ENCODE measurements around the gene KCNN1.
A peak's percentile ranks its signal among the peaks of the same experiment; 100 is the strongest.
"Not testable (repeated sequence)": the region's sequence is repeated elsewhere in the genome, so short reads cannot be mapped to it uniquely, and the experiment has no call there.

KCNN1 gene

DNA sequence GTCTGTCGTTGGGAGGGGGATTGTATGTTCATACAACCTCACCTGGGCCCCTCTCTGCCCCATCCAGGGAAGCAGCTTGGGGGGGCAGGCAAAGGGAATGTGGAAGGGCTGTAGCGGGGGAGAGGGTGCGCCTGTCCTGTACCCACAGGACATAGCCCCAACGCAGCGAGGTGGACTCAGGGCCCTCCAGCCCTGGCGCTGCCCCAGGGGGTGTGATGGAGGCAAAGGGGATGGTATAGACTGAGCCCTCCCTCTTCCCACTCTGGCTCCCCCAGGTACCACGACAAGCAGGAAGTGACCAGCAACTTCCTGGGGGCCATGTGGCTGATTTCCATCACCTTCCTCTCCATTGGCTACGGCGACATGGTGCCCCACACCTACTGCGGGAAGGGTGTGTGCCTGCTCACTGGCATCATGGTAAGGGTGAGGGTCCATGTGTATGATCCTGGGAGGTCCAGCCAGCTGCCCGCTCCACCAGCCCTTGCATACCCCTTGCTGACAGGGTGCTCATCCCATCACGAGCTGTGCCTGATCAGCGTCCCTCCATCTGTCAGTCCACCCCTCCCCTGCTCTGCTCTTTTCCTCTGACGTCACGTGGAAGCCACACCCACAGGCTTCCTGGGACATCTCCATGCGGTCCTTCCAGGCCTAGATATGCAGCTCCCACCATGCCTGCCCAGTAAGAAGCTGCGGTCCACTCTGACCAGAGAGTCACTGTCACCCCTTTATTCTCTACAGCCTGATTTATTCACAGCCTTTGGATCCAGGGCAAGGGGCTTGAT lies 18.3 kb downstream of the KCNN1 start:
- no peak for DNase-seq (ENCODE audit: low spot score)
- TF ChIP-seq, protein P1, sequence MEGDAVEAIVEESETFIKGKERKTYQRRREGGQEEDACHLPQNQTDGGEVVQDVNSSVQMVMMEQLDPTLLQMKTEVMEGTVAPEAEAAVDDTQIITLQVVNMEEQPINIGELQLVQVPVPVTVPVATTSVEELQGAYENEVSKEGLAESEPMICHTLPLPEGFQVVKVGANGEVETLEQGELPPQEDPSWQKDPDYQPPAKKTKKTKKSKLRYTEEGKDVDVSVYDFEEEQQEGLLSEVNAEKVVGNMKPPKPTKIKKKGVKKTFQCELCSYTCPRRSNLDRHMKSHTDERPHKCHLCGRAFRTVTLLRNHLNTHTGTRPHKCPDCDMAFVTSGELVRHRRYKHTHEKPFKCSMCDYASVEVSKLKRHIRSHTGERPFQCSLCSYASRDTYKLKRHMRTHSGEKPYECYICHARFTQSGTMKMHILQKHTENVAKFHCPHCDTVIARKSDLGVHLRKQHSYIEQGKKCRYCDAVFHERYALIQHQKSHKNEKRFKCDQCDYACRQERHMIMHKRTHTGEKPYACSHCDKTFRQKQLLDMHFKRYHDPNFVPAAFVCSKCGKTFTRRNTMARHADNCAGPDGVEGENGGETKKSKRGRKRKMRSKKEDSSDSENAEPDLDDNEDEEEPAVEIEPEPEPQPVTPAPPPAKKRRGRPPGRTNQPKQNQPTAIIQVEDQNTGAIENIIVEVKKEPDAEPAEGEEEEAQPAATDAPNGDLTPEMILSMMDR (IDR thresholded peaks at IDR 0.05; ENCODE audit: borderline replicate concordance, control extremely low read depth, extremely low read depth, insufficient read depth, missing control alignments): no peak
- in situ Hi-C loops (cut with MboI; ENCODE audit: low sequenced_read_pairs, unreplicated experiment): no loop called here

DNA sequence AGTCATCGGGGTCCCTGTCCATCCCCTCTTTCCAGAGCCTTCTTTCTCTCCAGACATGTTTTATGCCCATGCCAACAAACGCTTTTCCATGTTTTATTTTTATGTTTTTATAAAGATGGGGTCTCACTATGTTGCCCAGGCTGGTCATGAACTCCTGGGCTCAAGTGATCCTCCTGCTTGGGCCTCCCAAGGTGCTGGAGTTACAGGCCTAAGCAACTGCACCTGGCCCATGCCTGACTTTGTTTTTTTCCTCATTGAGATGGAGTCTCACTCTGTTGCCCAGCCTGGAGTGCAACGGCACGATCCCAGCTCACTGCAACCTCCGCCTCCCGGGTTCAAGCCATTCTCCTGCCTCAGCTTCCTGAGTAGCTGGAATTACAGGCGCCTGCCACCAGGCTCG lies 19.7 kb downstream of the KCNN1 start:
- in situ Hi-C loops (cut with MboI; ENCODE audit: low sequenced_read_pairs, unreplicated experiment); DNase-seq (ENCODE audit: low spot score): not testable (repeated sequence)

DNA sequence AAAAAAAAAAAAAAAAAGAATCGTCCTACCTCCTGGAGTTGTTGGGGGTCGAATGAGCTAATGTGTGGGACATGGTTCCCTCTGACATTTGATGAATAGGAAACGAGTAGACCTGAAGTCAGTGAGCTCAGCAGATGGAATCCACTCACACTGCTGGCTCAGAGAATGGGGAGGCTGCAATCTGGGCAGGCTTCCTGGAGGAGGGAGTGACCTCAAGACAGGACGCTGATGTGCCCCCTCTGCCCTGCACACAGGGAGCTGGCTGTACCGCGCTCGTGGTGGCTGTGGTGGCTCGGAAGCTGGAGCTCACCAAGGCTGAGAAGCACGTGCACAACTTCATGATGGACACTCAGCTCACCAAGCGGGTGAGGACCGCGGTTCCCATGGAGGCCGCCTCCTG lies 21.3 kb downstream of the KCNN1 start:
- no peak for DNase-seq (ENCODE audit: low spot score)
- TF ChIP-seq, protein P1 (IDR thresholded peaks at IDR 0.05; ENCODE audit: borderline replicate concordance, control extremely low read depth, extremely low read depth, insufficient read depth, missing control alignments): no peak
- in situ Hi-C loops (cut with MboI; ENCODE audit: low sequenced_read_pairs, unreplicated experiment): no loop called here

DNA sequence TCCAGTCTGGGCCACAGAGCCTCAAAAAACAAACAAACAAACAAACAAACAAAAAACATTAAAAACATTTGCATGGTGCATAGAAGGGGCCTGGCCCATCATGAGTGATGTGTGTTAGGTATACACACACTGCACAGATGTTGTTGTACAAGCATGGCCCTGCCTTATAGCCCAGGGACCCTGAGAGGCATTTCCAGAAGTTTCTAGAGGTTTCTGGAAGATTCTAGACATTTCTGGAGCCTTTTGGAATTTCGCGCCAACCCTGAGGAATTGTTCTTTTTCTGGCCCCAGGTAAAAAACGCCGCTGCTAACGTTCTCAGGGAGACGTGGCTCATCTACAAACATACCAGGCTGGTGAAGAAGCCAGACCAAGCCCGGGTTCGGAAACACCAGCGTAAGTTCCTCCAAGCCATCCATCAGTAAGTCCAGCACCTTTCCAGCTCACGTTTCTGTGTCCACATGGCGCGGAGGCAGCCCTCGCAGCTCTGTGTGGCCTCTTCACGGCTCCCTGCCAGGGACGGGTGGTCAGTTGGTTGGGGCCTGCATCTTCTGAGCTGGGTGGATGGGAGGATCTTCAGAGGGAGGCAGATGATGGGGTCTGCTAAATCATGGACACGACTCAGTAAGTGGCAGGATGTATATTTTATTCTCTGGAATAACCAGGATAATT lies 22.7 kb downstream of the KCNN1 start:
- in situ Hi-C loops (cut with MboI; ENCODE audit: low sequenced_read_pairs, unreplicated experiment): loop anchor here (5.0 kb wide), 1 partner anchor 52 kb away; no protein-coding TSS in a partner anchor
- TF ChIP-seq, protein P1 (IDR thresholded peaks at IDR 0.05; ENCODE audit: borderline replicate concordance, control extremely low read depth, extremely low read depth, insufficient read depth, missing control alignments): no peak
- DNase-seq (ENCODE audit: low spot score): no peak

DNA sequence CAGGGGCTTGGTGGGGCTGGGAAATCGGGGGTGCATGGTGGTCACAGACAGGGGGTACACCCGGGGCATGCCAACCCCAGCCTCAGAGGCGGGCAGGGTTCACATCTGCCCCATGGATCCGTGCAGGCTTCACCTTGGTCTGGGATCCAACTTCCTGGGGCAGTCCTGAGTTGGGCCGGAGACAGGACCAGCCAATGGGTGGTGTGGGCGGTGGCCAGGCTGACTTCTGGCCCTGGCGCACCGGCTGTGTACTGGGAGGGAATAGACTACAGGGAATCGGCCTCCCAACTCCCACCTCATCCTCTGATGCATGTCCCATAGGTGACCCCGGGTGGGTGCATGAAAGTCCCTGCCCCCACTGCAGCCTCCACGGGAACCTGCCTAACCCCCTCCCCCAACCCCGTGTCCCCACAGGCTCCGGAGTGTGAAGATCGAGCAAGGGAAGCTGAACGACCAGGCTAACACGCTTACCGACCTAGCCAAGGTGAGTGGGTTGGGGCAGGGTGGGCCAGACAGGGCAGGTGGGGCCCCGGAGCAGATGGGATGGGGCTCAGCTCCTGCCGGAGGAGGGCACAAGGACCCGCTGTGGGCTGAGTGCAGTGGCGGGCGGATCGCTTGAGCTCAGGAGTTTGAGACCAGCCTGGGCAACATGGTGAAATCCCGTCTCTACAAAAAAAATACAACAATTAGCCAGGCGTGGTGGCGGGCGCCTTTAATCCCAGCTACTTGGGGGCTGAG lies 26.3 kb downstream of the KCNN1 start:
- in situ Hi-C loops (cut with MboI; ENCODE audit: low sequenced_read_pairs, unreplicated experiment): loop anchor here (5.0 kb wide), 1 partner anchor 56 kb away; no protein-coding TSS in a partner anchor
- DNase-seq (ENCODE audit: low spot score): no peak
- TF ChIP-seq, protein P1 (IDR thresholded peaks at IDR 0.05; ENCODE audit: borderline replicate concordance, control extremely low read depth, extremely low read depth, insufficient read depth, missing control alignments): no peak

DNA sequence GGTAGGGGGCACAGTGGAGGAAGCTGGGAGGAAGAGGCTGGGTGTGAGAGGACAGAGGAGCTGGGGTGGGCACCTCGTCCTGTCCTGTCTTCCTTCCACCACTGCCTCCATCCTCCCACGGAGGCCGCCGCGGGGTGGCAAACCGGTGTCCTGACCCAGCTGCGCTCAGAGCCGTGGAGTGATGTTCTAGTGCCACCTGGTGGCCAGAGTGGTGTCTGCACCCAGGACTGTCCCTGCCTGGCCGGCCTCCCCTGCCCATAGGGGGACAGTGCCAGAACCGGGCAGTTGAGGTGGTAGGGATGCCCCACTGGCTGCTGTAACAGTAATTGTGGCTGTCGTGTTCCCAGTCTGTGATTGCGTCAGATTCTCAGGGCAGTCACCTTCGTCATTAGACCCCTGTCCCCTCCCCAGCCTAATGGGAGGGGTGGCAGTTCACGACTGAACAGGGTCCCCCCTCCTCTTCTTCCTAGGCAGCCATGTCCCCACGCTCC lies 30.0 kb downstream of the KCNN1 start:
- DNase-seq (ENCODE audit: low spot score): peak; percentile 92
- TF ChIP-seq, protein P1 (IDR thresholded peaks at IDR 0.05; ENCODE audit: borderline replicate concordance, control extremely low read depth, extremely low read depth, insufficient read depth, missing control alignments): peak; percentile 99
- in situ Hi-C loops (cut with MboI; ENCODE audit: low sequenced_read_pairs, unreplicated experiment): no loop called here
